K562 (cell line): ENCODE data around the gene KATNB1. TPM values are rescaled to one million over a fixed set of nuclear protein-coding genes. Genes with fewer than 3 reads are reported as not detected.
A peak's percentile ranks its signal among the peaks of the same experiment; 100 is the strongest.

Experiments used
- CBFB ChIP-seq: sonication (generic); formaldehyde crosslinking; IDR thresholded peaks from 2 replicates; pipeline ENCODE4 v1.4.0; 2020; ENCODE audit warnings: mild to moderate bottlenecking, missing genetic modification reagents
- CHAMP1 ChIP-seq: fragments of 450-650 bp; IDR thresholded peaks from 2 replicates; pipeline ENCODE4 v1.6.1; 2016; ENCODE audit warnings: mild to moderate bottlenecking
- ESRRA ChIP-seq: fragments of 450-650 bp; IDR thresholded peaks from 2 replicates; pipeline ENCODE4 v1.6.1; 2014; ENCODE audit warnings: low read depth, mild to moderate bottlenecking, moderate library complexity, borderline replicate concordance
- HDAC2 ChIP-seq: fragments of 450-650 bp; IDR thresholded peaks from 2 replicates; pipeline ENCODE4 v1.6.1; 2016; ENCODE audit warnings: mild to moderate bottlenecking
- LCOR ChIP-seq: sonication (generic); formaldehyde crosslinking; IDR thresholded peaks from 2 replicates; pipeline ENCODE4 v1.8.0; 2022; ENCODE audit warnings: mild to moderate bottlenecking, missing genetic modification reagents
- MAZ ChIP-seq, 2 experiments: fragments of 450-650 bp in 1 of 2; sonication (generic) in 1 of 2; formaldehyde crosslinking; IDR thresholded peaks in 1 of 2; conservative IDR thresholded peaks in 1 of 2; 2 replicates each; pipeline versions ENCODE4 v1.4.0 to v1.5.0; 2020; ENCODE audit warnings: mild to moderate bottlenecking in 1 of 2, missing genetic modification reagents in 1 of 2
- MLX ChIP-seq, 2 experiments: fragments of 450-650 bp in 1 of 2; sonication (generic) in 1 of 2; formaldehyde crosslinking; conservative IDR thresholded peaks; 2 replicates each; pipeline versions ENCODE4 v1.4.0 to v1.8.1; 2020 to 2022; ENCODE audit warnings: mild to moderate bottlenecking in 1 of 2, missing genetic modification reagents in 1 of 2
- NKRF ChIP-seq: fragments of 450-650 bp; IDR thresholded peaks from 2 replicates; pipeline ENCODE4 v1.6.1; 2016; ENCODE audit warnings: borderline replicate concordance
- NR2F6 ChIP-seq: fragments of 450-650 bp; formaldehyde crosslinking; IDR thresholded peaks from 2 replicates; pipeline ENCODE4 v1.4.0; 2020; ENCODE audit warnings: mild to moderate bottlenecking
- PKNOX1 ChIP-seq: fragments of 450-650 bp; IDR thresholded peaks from 2 replicates; pipeline ENCODE4 v1.6.1; 2016
- SMARCA5 ChIP-seq: fragments of 450-650 bp; IDR thresholded peaks from 2 replicates; pipeline ENCODE4 v1.6.1; 2016
- SREBF2 ChIP-seq: sonication (generic); formaldehyde crosslinking; IDR thresholded peaks from 2 replicates; pipeline ENCODE4 v1.4.0; 2020; ENCODE audit warnings: mild to moderate bottlenecking, missing genetic modification reagents
- SRSF3 ChIP-seq: fragments of 200-400 bp; formaldehyde crosslinking; IDR thresholded peaks from 2 replicates; pipeline ENCODE4 v1.6.1; 2016; ENCODE audit warnings: mild to moderate bottlenecking, low read length, moderate library complexity; ENCODE audit not compliant: insufficient read depth
- SRSF9 ChIP-seq: fragments of 200-400 bp; formaldehyde crosslinking; IDR thresholded peaks from 2 replicates; pipeline ENCODE4 v1.6.1; 2017; ENCODE audit warnings: low read depth, low read length, borderline replicate concordance
- TAF15 ChIP-seq: fragments of 200-400 bp; formaldehyde crosslinking; IDR thresholded peaks from 2 replicates; pipeline ENCODE4 v1.6.1; 2017; ENCODE audit warnings: mild to moderate bottlenecking, low read depth, low read length, moderate library complexity
- TRIM28 ChIP-seq: fragments of 450-650 bp; IDR thresholded peaks from 2 replicates; pipeline ENCODE4 v1.6.1; 2017
- TSC22D4 ChIP-seq: fragments of 450-650 bp; IDR thresholded peaks from 2 replicates; pipeline ENCODE4 v1.6.1; 2016; ENCODE audit warnings: missing genetic modification characterization, missing biosample characterization, control low read depth
- ZBTB33 ChIP-seq: sonication (generic); formaldehyde crosslinking; IDR thresholded peaks from 2 replicates; pipeline ENCODE4 v1.8.1; 2023; ENCODE audit warnings: mild to moderate bottlenecking, missing genetic modification reagents
- ZFX ChIP-seq: sonication (generic); formaldehyde crosslinking; IDR thresholded peaks from 2 replicates; pipeline ENCODE4 v1.8.0; 2022; ENCODE audit warnings: mild to moderate bottlenecking, missing genetic modification reagents, moderate library complexity
- polyA plus RNA-seq, 8 experiments: library from polyadenylated mRNA; depleted of rRNA in 4 of 8; stranded (reverse) in 5 of 8; unstranded in 3 of 8; fragments of >200 nt; fragmentation: Nextera tagmentation in 2 of 8; fragmentation: Illumina TruSeq in 1 of 8; extraction: Ambion mirVana in 2 of 8; extraction: Trizol in 1 of 8; gene quantifications; 2 replicates each; pipeline versions ENCODE4 v1.2.1 to v1.2.3, GENCODE V29; 2011 to 2014; ENCODE audit warnings: inconsistent platforms in 1 of 8, missing spikeins in 1 of 8
- total RNA-seq, 7 experiments: library from RNA; depleted of rRNA in 6 of 7; stranded (reverse); fragments of >200 nt in 6 of 7; fragmentation: Illumina TruSeq in 2 of 7; extraction: Trizol in 2 of 7; gene quantifications; 2 replicates each; pipeline versions ENCODE4 v1.2.1 to v1.2.3, GENCODE V29; 2011 to 2021; ENCODE audit warnings: low replicate concordance in 1 of 7

The KATNB1 gene
- total and polyA plus RNA-seq, 9 of the 15 experiments (the other 6 are each of a cell fraction or from before 2014, with no cell fraction given): 1.2 to 52.6 (median 21.9) TPM

GRCh38 chr16:57736419-57737351, 1.1 kb downstream of the KATNB1 start (continued):
- TF ChIP-seq NKRF (no peak), MAZ (CRISPR knock-in tag; conservative IDR thresholded peaks at IDR 0.05 in 1 of 2, IDR thresholded peaks at IDR 0.05 in 1 of 2) (no peak), SRSF9 (no peak), SMARCA5 (no peak), ESRRA (no peak), CHAMP1 (no peak), MLX (CRISPR knock-in tag; conservative IDR thresholded peaks at IDR 0.05) (no peak), NR2F6 (CRISPR knock-in tag) (no peak), TSC22D4 (tag) (no peak), CBFB (CRISPR knock-in tag) (no peak), TAF15 (no peak), ZFX (CRISPR knock-in tag) (0 out of 2 replicates have a peak, but pooled peaks have one; percentile 53), SREBF2 (CRISPR knock-in tag) (no peak), LCOR (CRISPR knock-in tag) (peak; percentile 42; the same call in 1 of the 2 replicates), HDAC2 (0 out of 2 replicates have a peak, but pooled peaks have one; percentile 14), TRIM28 (no peak), SRSF3 (no peak), PKNOX1 (no peak), ZBTB33 (CRISPR knock-in tag) (no peak)
